BLaER1 treated with 17β-estradiol and CSF1 and Interleukin-3, amounts not matched to agents 10 nM and 100 nM (cell line): ENCODE results near the gene DNAJB9.

Experiments
- H3K27ac ChIP-seq, 11 experiments: shearing (Covaris generic); formaldehyde crosslinking; 2 replicates each; pipeline ENCODE4 v1.8.1; 2022
- H3K27me3 ChIP-seq, 11 experiments: shearing (Covaris generic); formaldehyde crosslinking; 2 replicates each; pipeline ENCODE4 v1.8.1; 2022
- H3K36me3 ChIP-seq, 11 experiments: shearing (Covaris generic); formaldehyde crosslinking; 2 replicates each; pipeline ENCODE4 v1.8.1; 2022
- H3K4me1 ChIP-seq, 10 experiments: shearing (Covaris generic); formaldehyde crosslinking; 2 replicates each; pipeline ENCODE4 v1.8.1; 2022
- H3K4me2 ChIP-seq, 11 experiments: shearing (Covaris generic); formaldehyde crosslinking; 2 replicates each; pipeline ENCODE4 v1.8.1; 2022
- H3K4me3 ChIP-seq, 10 experiments: shearing (Covaris generic); formaldehyde crosslinking; 2 replicates each; pipeline ENCODE4 v1.8.1; 2022
- H3K9ac ChIP-seq, 11 experiments: shearing (Covaris generic); formaldehyde crosslinking; 2 replicates each; pipeline ENCODE4 v1.8.1; 2022
- H3K9me3 ChIP-seq, 11 experiments: shearing (Covaris generic); formaldehyde crosslinking; replicated peaks in 1 of 11; 2 replicates each; pipeline ENCODE4 v1.8.1; 2022
- H4K20me1 ChIP-seq, 11 experiments: shearing (Covaris generic); formaldehyde crosslinking; 2 replicates each; pipeline ENCODE4 v1.8.1; 2022
- Cebpa-rat ChIP-seq, 11 experiments: shearing (Covaris generic); IDR thresholded peaks; 2 replicates each; pipeline ENCODE4 v1.8.1; 2022

Gene DNAJB9

GRCh38 chr7:108590606-108591005 is 20.9 kb downstream of the DNAJB9 start:
- TF ChIP-seq Cebpa-rat (IDR thresholded peaks at IDR 0.05) = no peak
- H3K27ac ChIP-seq = no peak overlapping the region
- no peak overlapping the region for H3K4me2 ChIP-seq
- H3K4me1 ChIP-seq = peaks cover 0 to 4% (median 0%) of the 10 kb centered on the region in 10 experiments; a peak in 1 of 20 replicates
- no peaks in the 10 kb centered on the region for H3K27me3 ChIP-seq
- no peaks in the 10 kb centered on the region for H4K20me1 ChIP-seq
- no peaks in the 10 kb centered on the region; a peak in 2 of 22 replicates for H3K9me3 ChIP-seq
- H3K36me3 ChIP-seq = no peaks in the 10 kb centered on the region
- no peak overlapping the region for H3K9ac ChIP-seq
- no peak overlapping the region for H3K4me3 ChIP-seq

GRCh38 chr7:108592646-108593201 is 23.1 kb downstream of the DNAJB9 start:
- Histone ChIP-seq H3K36me3 (no peaks in the 10 kb centered on the region), H3K9ac (no peak overlapping the region), H3K4me3 (no peak overlapping the region), H3K27ac (no peak overlapping the region), H3K4me1 (peaks cover 0 to 4% (median 0%) of the 10 kb centered on the region in 10 experiments; a peak in 1 of 20 replicates), H4K20me1 (no peaks in the 10 kb centered on the region), H3K4me2 (no peak overlapping the region), H3K27me3 (no peaks in the 10 kb centered on the region), H3K9me3 (no peaks in the 10 kb centered on the region; a peak in 3 of 22 replicates)
- TF ChIP-seq Cebpa-rat (IDR thresholded peaks at IDR 0.05) = no peak

GRCh38 chr7:108596560-108596959 is 26.9 kb downstream of the DNAJB9 start:
- Histone ChIP-seq H4K20me1 (no peaks in the 10 kb centered on the region), H3K4me3 (no peak overlapping the region), H3K27ac (no peak overlapping the region), H3K4me1 (no peaks in the 10 kb centered on the region), H3K36me3 (no peaks in the 10 kb centered on the region), H3K4me2 (no peak overlapping the region), H3K27me3 (no peaks in the 10 kb centered on the region), H3K9ac (no peak overlapping the region), H3K9me3 (no peaks in the 10 kb centered on the region; a peak in 3 of 22 replicates)
- no peak for TF ChIP-seq Cebpa-rat (IDR thresholded peaks at IDR 0.05)

- no peak overlapping the region for H3K4me2 ChIP-seq
- no peaks in the 10 kb centered on the region; a peak in 3 of 22 replicates for H3K9me3 ChIP-seq
- H3K36me3 ChIP-seq = no peaks in the 10 kb centered on the region
- no peak for TF ChIP-seq Cebpa-rat (IDR thresholded peaks at IDR 0.05)
- peaks cover 0 to 3% (median 2%) of the 10 kb centered on the region in 10 experiments; a peak in 8 of 20 replicates for H3K4me1 ChIP-seq
- H3K4me3 ChIP-seq = no peak overlapping the region
- no peaks in the 10 kb centered on the region for H3K27me3 ChIP-seq
- no peak overlapping the region for H3K9ac ChIP-seq
- H4K20me1 ChIP-seq = no peaks in the 10 kb centered on the region
- no peak overlapping the region for H3K27ac ChIP-seq
Observed at GRCh38 chr7:108598153-108598552, 28.5 kb downstream of the DNAJB9 start.

- Histone ChIP-seq H3K27me3 (no peaks in the 10 kb centered on the region), H3K4me3 (no peak overlapping the region), H3K27ac (no peak overlapping the region), H3K9me3 (no peaks in the 10 kb centered on the region; a peak in 3 of 22 replicates), H3K36me3 (no peaks in the 10 kb centered on the region), H3K4me1 (peaks cover 0 to 7% (median 4%) of the 10 kb centered on the region in 10 experiments; a peak in 8 of 20 replicates), H4K20me1 (no peaks in the 10 kb centered on the region), H3K4me2 (no peak overlapping the region), H3K9ac (no peak overlapping the region)
- no peak for TF ChIP-seq Cebpa-rat (IDR thresholded peaks at IDR 0.05)
Observed at GRCh38 chr7:108598914-108599580, 29.4 kb downstream of the DNAJB9 start.

GRCh38 chr7:108600399-108600798 is 30.7 kb downstream of the DNAJB9 start:
- Histone ChIP-seq H3K36me3 (no peaks in the 10 kb centered on the region), H3K4me1 (peaks cover 0 to 7% (median 4%) of the 10 kb centered on the region in 10 experiments; a peak in 8 of 20 replicates), H3K9ac (no peak overlapping the region), H3K9me3 (no peaks in the 10 kb centered on the region; a peak in 3 of 22 replicates), H3K27ac (no peak overlapping the region), H4K20me1 (no peaks in the 10 kb centered on the region), H3K27me3 (no peaks in the 10 kb centered on the region), H3K4me2 (no peak overlapping the region), H3K4me3 (no peak overlapping the region)
- TF ChIP-seq Cebpa-rat (IDR thresholded peaks at IDR 0.05) = no peak

- H3K36me3 ChIP-seq = no peaks in the 10 kb centered on the region
- peaks cover 0 to 7% (median 4%) of the 10 kb centered on the region in 10 experiments; a peak in 8 of 20 replicates for H3K4me1 ChIP-seq
- H3K4me3 ChIP-seq = no peak overlapping the region
- no peak overlapping the region for H3K27ac ChIP-seq
- no peaks in the 10 kb centered on the region for H3K9me3 ChIP-seq
- H3K27me3 ChIP-seq = no peaks in the 10 kb centered on the region
- H3K4me2 ChIP-seq = no peak overlapping the region; a peak in 1 of 22 replicates
- no peak overlapping the region for H3K9ac ChIP-seq
- TF ChIP-seq Cebpa-rat (IDR thresholded peaks at IDR 0.05) = no peak
- H4K20me1 ChIP-seq = no peaks in the 10 kb centered on the region
Observed at GRCh38 chr7:108603656-108604306, 34.1 kb downstream of the DNAJB9 start.

GRCh38 chr7:108604307-108605077 is 34.8 kb downstream of the DNAJB9 start:
- H3K27ac ChIP-seq = no peak overlapping the region
- TF ChIP-seq Cebpa-rat (IDR thresholded peaks at IDR 0.05) = no peak
- no peak overlapping the region for H3K4me2 ChIP-seq

More at GRCh38 chr7:108604307-108605077, 34.8 kb downstream of the DNAJB9 start:
- Histone ChIP-seq H3K9me3 (no peaks in the 10 kb centered on the region), H3K36me3 (no peaks in the 10 kb centered on the region), H3K4me1 (peaks cover 0 to 7% (median 4%) of the 10 kb centered on the region in 10 experiments; a peak in 8 of 20 replicates), H3K9ac (no peak overlapping the region), H3K4me3 (no peak overlapping the region), H4K20me1 (no peaks in the 10 kb centered on the region), H3K27me3 (no peaks in the 10 kb centered on the region)
